Activated T-helper 17 cell treated with anti-CD3 and anti-CD28 coated beads, Interleukin-2, amount 50 U/mL, for 72 hours (primary cell): ENCODE data around the gene MAP3K7CL. TPM values are rescaled to one million over a fixed set of nuclear protein-coding genes. Genes with fewer than 3 reads are reported as not detected.

Experiments used
- ATAC-seq: fragments of 150-1000 bp; cut with Tn5 transposase; replicated peaks from 2 replicates; pipeline ENCODE4 v1.10.0; 2021; ENCODE audit warnings: mild to moderate bottlenecking, moderate library complexity
- H3K27ac Mint-ChIP-seq: one replicate; pipeline ENCODE4 v1.8.0; 2022; ENCODE audit warnings: mixed read lengths
- H3K27me3 Mint-ChIP-seq: one replicate; pipeline ENCODE4 v1.8.0; 2022; ENCODE audit warnings: mixed read lengths
- H3K36me3 Mint-ChIP-seq: one replicate; pipeline ENCODE4 v1.8.0; 2022; ENCODE audit warnings: low read depth, mild to moderate bottlenecking, mixed read lengths
- H3K4me1 Mint-ChIP-seq: one replicate; pipeline ENCODE4 v1.8.0; 2022; ENCODE audit warnings: mixed read lengths
- H3K4me3 Mint-ChIP-seq: one replicate; pipeline ENCODE4 v1.8.0; 2022; ENCODE audit warnings: mild to moderate bottlenecking, mixed read lengths
- H3K9me3 Mint-ChIP-seq: one replicate; pipeline ENCODE4 v1.8.0; 2022; ENCODE audit warnings: mixed read lengths
- total RNA-seq, 2 donors: library from RNA; stranded (reverse); gene quantifications; one replicate each; pipeline ENCODE4 v1.2.3, GENCODE V29; 2022

The MAP3K7CL gene
- total RNA-seq, 2 donors from 2014 or later, result 3.2 to 9.5 TPM

DNA sequence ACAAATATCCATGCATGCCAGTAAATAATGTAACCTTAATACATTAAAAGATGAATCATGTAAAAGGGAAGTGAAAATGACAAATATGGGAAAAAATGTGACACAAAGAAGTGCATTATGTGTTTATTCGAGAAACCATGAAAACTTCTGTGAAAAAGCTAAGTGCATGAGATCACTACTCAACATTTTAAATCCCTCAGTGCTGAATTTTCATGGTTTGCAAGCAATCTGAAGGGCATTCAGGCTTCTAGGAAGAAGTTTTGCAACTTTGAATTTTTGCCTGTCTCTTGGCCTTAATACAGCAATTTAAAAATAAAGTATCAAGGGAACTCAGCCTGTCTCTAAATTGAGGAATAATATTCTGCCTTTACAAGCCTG, 78.2 kb downstream of the MAP3K7CL start:
- H3K36me3 Mint-ChIP-seq, result no peaks in the 10 kb centered on the region
- peak; percentile 70 for ATAC-seq
- H3K27me3 Mint-ChIP-seq, result no peaks in the 10 kb centered on the region
- H3K4me3 Mint-ChIP-seq, result peak overlapping the region; percentile 4
- H3K4me1 Mint-ChIP-seq, result peaks cover 5% of the 10 kb centered on the region
- H3K27ac Mint-ChIP-seq, result peak overlapping the region; percentile 32
- no peaks in the 10 kb centered on the region for H3K9me3 Mint-ChIP-seq

DNA sequence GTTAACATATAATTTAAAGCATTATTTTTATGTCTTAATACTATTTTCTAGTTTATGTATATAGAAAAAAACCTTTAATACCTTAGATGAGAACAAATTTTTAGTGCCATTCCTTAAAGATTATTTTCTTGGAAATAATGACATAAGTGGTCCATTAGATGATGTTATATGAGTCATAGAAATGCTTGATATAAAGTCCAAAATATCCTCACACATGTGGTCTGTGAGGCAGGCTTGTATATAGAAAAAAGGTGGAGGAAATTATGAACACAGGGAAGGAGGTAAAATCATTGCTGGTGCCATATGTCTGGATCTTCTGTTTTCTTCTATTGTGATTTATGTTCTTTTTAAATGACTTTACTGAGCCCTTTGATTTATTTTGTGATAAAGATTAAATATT, 79.3 kb downstream of the MAP3K7CL start:
- Mint-ChIP-seq H3K9me3 (no peaks in the 10 kb centered on the region), H3K36me3 (no peaks in the 10 kb centered on the region), H3K4me1 (peaks cover 5% of the 10 kb centered on the region), H3K4me3 (no peak overlapping the region), H3K27me3 (no peaks in the 10 kb centered on the region), H3K27ac (no peak overlapping the region)
- ATAC-seq, result no peak

DNA sequence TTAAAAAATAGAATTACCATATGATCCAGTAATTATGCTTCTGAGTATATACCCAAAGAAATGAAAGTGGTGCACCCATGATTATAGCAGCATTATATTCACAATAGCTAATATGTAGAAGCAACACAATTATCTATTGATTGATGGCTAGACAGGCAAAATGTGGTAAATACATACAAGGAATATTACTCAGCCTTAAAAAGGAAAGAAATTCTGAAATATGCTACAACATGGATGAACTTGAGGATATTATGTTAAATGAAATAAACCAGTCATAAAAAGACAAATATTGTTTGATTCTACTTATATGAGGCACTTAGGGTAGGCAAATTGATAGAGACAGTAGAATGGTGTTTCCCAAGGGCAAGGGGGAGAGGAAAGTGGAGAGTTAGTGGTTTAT, 80.8 kb downstream of the MAP3K7CL start:
- no peak for ATAC-seq
- Mint-ChIP-seq H3K36me3 (no peaks in the 10 kb centered on the region), H3K4me1 (peaks cover 5% of the 10 kb centered on the region), H3K27me3 (no peaks in the 10 kb centered on the region), H3K27ac (no peak overlapping the region), H3K9me3 (no peaks in the 10 kb centered on the region), H3K4me3 (no peak overlapping the region)

DNA sequence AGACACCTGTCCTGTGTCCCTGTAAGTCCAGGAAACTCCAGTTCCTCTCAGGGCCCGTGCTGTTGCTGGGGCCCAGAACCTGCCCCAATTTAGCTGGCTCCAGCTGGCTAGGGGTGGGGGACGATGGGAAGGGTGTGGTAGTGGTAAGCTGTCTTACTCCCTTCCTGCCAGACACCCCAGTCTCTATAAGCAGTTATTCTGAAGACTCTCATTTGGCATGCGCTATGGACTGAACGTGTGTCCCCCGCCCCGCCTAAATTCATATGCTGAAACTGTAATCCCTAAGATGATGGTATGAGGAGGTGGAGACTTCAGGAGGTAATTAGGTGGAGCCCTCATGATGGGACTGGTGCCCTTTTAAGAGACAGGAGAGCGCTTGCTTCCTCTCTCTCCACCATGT, 82.0 kb downstream of the MAP3K7CL start:
- no peak for ATAC-seq
- no peak overlapping the region for H3K27ac Mint-ChIP-seq
- H3K4me3 Mint-ChIP-seq, result no peak overlapping the region
- H3K27me3 Mint-ChIP-seq, result no peaks in the 10 kb centered on the region
- H3K9me3 Mint-ChIP-seq, result no peaks in the 10 kb centered on the region
- no peaks in the 10 kb centered on the region for H3K4me1 Mint-ChIP-seq
- H3K36me3 Mint-ChIP-seq, result no peaks in the 10 kb centered on the region

DNA sequence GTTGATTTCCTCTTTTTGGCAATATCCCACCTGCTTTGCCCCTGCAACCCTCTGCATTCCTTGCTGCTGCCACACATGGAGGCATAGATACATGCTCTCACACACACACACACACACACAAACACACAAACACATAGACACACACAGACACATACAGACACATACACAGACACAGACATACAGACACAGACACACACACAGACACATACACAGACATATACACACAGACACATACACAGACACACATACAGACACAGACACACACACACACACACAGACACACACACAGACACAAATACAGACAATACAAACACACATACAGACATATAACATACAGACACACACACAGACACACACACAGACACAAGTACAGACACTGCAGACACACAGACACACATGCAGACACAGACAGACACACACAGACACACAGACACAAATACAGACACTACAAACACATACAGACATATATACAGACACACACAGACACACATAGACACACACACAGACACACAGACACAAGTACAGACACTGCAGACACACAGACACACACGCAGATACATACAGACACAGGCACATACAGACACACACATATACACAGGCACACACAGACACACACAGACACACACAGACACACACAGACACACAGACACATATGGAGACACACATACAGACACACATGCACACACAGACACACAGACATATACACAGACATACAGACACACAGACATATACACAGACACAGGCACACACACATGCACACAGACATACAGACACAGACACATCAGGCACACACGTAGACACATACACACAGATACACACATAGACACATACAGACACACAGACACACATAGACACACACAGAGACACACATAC, 83.3 kb downstream of the MAP3K7CL start:
- no peak for ATAC-seq
- Mint-ChIP-seq H3K4me3 (no peak overlapping the region), H3K27ac (no peak overlapping the region), H3K36me3 (no peaks in the 10 kb centered on the region), H3K4me1 (no peaks in the 10 kb centered on the region), H3K27me3 (no peaks in the 10 kb centered on the region), H3K9me3 (no peaks in the 10 kb centered on the region)

DNA sequence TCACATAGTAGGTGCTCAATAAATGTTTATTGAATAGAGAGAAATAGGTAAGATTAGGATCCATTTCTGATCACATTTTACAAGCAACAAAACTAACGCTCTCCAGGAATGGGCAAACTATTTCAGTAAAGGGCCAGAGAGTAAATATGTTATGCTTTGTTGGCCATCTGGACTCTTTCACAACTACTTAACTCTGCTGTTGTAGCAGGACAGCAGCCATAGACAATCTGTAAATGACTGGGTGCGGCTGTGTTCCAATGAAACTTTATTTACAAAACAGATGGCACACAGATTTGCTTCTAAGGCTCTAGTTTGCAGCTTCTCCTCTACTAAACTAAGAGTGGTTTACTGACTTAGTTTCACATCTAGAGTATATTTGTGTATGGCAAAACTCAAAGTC, 85.3 kb downstream of the MAP3K7CL start:
- no peaks in the 10 kb centered on the region for H3K27me3 Mint-ChIP-seq
- ATAC-seq, result no peak
- H3K4me3 Mint-ChIP-seq, result no peak overlapping the region
- no peaks in the 10 kb centered on the region for H3K36me3 Mint-ChIP-seq
- H3K9me3 Mint-ChIP-seq, result no peaks in the 10 kb centered on the region
- H3K27ac Mint-ChIP-seq, result no peak overlapping the region
- H3K4me1 Mint-ChIP-seq, result no peaks in the 10 kb centered on the region

DNA sequence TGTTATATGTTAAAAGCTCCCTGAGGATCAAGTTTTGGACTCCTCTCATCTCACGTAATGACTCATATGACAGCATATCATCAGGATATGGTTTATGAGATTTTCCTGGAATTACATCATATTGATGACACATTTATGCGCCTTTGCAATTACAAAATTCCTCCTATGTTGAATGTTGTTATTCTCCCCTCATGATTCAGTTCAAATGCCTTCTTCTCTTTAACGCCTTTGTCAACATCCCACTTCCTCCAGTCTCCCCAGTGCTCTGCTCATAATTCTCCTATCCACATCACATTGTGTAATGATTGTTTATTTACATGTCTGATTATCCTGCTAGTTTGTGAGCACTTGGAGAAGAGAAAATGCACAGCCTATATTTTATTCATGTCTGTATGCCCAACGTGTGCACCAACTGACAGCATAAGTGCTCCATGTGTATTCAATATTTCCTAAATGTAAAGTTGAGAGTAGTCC, 87.4 kb downstream of the MAP3K7CL start:
- Mint-ChIP-seq H3K9me3 (no peaks in the 10 kb centered on the region), H3K4me1 (no peaks in the 10 kb centered on the region)
- peak; percentile 54 for ATAC-seq

DNA sequence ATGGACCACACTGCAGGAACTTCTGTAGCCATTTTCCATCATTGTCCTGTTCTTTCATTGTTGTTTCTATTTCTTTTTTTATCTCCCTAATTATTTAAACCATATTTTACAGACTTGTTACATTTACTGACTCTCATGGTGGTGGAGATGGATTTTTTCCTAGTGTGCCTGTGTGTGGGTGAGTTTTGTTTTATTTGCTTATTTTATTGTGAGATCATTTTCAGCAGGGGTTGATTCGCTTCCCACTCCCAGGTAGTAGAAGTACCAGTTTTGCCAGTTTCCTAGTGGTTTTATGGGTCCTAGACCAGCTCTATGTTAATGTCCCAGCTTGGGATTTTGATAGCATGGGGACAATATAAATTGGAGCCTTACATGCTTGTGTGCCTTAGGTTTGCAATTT, 88.3 kb downstream of the MAP3K7CL start:
- H3K9me3 Mint-ChIP-seq, result no peaks in the 10 kb centered on the region
- H3K4me3 Mint-ChIP-seq, result no peak overlapping the region
- H3K27me3 Mint-ChIP-seq, result no peaks in the 10 kb centered on the region
- H3K27ac Mint-ChIP-seq, result no peak overlapping the region
- ATAC-seq, result no peak
- H3K36me3 Mint-ChIP-seq, result no peaks in the 10 kb centered on the region
- peaks cover under 1% of the 10 kb centered on the region for H3K4me1 Mint-ChIP-seq

More for the DNA sequence above, 87.4 kb downstream of the MAP3K7CL start:
- no peaks in the 10 kb centered on the region for H3K27me3 Mint-ChIP-seq
- no peak overlapping the region for H3K4me3 Mint-ChIP-seq
- no peaks in the 10 kb centered on the region for H3K36me3 Mint-ChIP-seq
- no peak overlapping the region for H3K27ac Mint-ChIP-seq

DNA sequence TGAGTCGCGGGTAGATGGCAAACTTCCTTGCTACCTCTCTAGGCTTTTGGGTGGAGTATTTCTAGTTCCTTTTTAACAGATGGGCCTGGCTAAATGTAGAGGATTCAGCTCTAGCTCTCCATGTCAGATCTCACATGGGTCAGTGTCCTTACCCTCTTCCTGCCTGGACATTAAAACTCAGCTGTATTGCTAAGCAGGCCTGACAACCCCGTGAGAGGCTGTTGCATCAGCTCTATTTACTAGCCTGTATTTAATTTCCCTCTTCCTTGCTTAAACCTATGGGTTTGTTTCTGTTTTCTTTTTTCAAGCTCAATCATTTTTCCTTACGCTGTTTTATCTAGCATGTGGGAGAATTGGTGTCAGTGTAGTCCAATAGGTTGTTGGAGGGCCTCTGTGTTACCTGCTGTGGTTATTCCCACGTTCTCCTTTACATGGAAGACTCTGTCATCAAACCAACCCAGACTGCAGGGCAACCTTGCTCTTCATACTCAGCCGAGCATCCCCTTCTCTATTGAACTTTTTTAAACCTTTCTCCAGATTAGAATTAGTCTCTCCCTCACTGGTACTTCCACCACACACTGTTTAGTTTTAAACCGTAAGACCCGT, 88.8 kb downstream of the MAP3K7CL start:
- Mint-ChIP-seq H3K27me3 (no peaks in the 10 kb centered on the region), H3K27ac (no peak overlapping the region), H3K4me1 (peaks cover 5% of the 10 kb centered on the region), H3K4me3 (no peak overlapping the region), H3K9me3 (no peaks in the 10 kb centered on the region), H3K36me3 (no peaks in the 10 kb centered on the region)
- ATAC-seq, result no peak

DNA sequence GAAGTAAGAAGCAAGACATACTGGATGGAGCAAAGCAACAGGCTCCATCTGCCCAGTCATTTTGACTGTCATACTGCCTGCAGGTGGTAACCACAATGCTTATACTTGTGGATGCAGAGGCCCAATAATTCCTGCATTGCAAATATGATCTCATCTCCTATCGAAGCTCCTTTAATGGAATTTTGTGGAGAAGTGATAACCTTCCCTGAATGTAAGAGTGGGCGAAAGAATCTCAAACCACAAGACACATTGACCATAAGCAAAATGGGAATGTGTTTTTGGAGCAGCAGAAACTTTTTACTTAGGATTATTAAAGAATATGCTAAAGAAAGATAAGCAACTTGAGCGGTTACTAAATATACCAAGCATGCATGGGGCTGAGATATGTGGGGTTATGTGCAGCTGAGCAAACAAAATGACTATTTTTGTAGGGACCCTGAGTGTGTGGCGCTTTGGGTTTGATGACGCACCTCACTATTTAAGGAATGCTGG, 90.9 kb downstream of the MAP3K7CL start:
- Mint-ChIP-seq H3K4me1 (peaks cover 6% of the 10 kb centered on the region), H3K27me3 (peaks cover 7% of the 10 kb centered on the region), H3K27ac (no peak overlapping the region), H3K36me3 (no peaks in the 10 kb centered on the region), H3K4me3 (no peak overlapping the region), H3K9me3 (peaks cover 3% of the 10 kb centered on the region)
- ATAC-seq, result no peak

DNA sequence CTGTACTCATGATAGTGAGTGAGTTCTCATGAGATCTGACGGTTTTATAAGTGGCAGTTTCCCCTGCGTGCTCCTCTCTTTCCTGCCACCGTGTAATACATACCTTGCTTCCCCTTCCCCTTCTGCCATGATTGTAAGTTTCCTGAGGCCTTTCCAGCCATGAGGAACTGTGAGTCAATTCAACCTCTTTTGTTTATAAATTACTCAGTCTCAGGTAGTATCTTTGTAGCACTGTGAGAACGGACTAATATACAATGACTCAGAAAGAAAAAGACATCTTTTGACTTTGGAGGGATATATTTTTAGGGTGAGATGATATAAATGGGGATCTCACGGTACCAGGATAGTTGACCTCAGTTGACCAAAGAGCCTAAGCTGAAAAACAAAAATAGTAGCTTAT, 93.6 kb downstream of the MAP3K7CL start:
- Mint-ChIP-seq H3K27me3 (peaks cover 17% of the 10 kb centered on the region), H3K27ac (no peak overlapping the region), H3K4me1 (peaks cover 6% of the 10 kb centered on the region), H3K9me3 (peaks cover 3% of the 10 kb centered on the region), H3K36me3 (no peaks in the 10 kb centered on the region), H3K4me3 (no peak overlapping the region)
- ATAC-seq, result peak; percentile 70

Other genes starting within 250 kb of the MAP3K7CL start
- 10 to 100 TPM; 33.0 to 42.3 TPM for gene LTN1, start 137.8 kb upstream of the MAP3K7CL start, total RNA-seq
- gene RWDD2B, start 111.3 kb upstream of the MAP3K7CL start, total RNA-seq, result 1 to 10 TPM; 4.9 to 9.7 TPM
- 10 to 100 TPM; 37.8 to 47.6 TPM for gene USP16, start 106.0 kb upstream of the MAP3K7CL start, total RNA-seq
- 100 to 1,000 TPM; 333 to 405 TPM for gene CCT8, start 57.0 kb upstream of the MAP3K7CL start, total RNA-seq
- 10 to 100 TPM; 26.9 to 86.0 TPM for gene BACH1, start 168.3 kb downstream of the MAP3K7CL start, total RNA-seq